Fibroblast of lung (primary cell): Measurements from ENCODE around the gene STK32B. TPM values are rescaled to one million over a fixed set of nuclear protein-coding genes. Genes with fewer than 3 reads are reported as not detected.
A peak's percentile ranks its signal among the peaks of the same experiment; 100 is the strongest.

ENCODE experiments used
- DNase-seq, 2 donors: peaks; one replicate each; pipeline versions ENCODE4 v3.0.0 to v3.0.0-alpha.2; 2010; ENCODE audit warnings: low read depth in 2 of 2
- H2AFZ ChIP-seq: 2 replicates; pipeline ENCODE4 v1.5.1; 2012; ENCODE audit warnings: low read length, control low read depth, inconsistent platforms
- H3K27ac ChIP-seq: 2 replicates; pipeline ENCODE4 v1.5.1; 2011; ENCODE audit warnings: low read length, control low read depth; ENCODE audit not compliant: insufficient read depth
- H3K27me3 ChIP-seq: 2 replicates; pipeline ENCODE4 v1.5.1; 2011; ENCODE audit warnings: mild to moderate bottlenecking, low read length; ENCODE audit not compliant: control insufficient read depth, insufficient read depth
- H3K36me3 ChIP-seq: 2 replicates; pipeline ENCODE4 v1.5.1; 2011; ENCODE audit warnings: low read length; ENCODE audit not compliant: control insufficient read depth, insufficient read depth
- H3K4me1 ChIP-seq: 2 replicates; pipeline ENCODE4 v1.5.1; 2011; ENCODE audit warnings: low read length; ENCODE audit not compliant: control insufficient read depth, insufficient read depth; ENCODE audit errors: extremely low read depth
- H3K4me2 ChIP-seq: 2 replicates; pipeline ENCODE4 v1.5.1; 2011; ENCODE audit warnings: low read length, control low read depth; ENCODE audit not compliant: insufficient read depth; ENCODE audit errors: extremely low read depth
- H3K4me3 ChIP-seq, 4 experiments: fragments of 200-600 bp in 1 of 4; sonication (generic) in 1 of 4; replicated peaks in 1 of 4; 2 replicates each; pipeline ENCODE4 v1.5.1; 2011 to 2016; ENCODE audit warnings: low read length in 4 of 4, low read depth in 3 of 4, mild to moderate bottlenecking in 3 of 4, control low read depth in 2 of 4, inconsistent platforms in 1 of 4, mixed read lengths in 1 of 4; ENCODE audit not compliant: insufficient read depth in 1 of 4; ENCODE audit errors: control extremely low read depth in 1 of 4
- H3K79me2 ChIP-seq: 2 replicates; pipeline ENCODE4 v1.5.1; 2012; ENCODE audit warnings: mild to moderate bottlenecking, low read length, inconsistent platforms; ENCODE audit not compliant: control insufficient read depth, insufficient read depth
- H3K9ac ChIP-seq: 2 replicates; pipeline ENCODE4 v1.5.1; 2011; ENCODE audit warnings: mild to moderate bottlenecking, low read length, control low read depth; ENCODE audit not compliant: insufficient read depth
- H3K9me3 ChIP-seq: 2 replicates; pipeline ENCODE4 v1.5.1; 2012; ENCODE audit warnings: low read depth, low read length; ENCODE audit not compliant: control insufficient read depth, insufficient read depth
- H4K20me1 ChIP-seq: 2 replicates; pipeline ENCODE4 v1.5.1; 2011; ENCODE audit warnings: low read length; ENCODE audit not compliant: control insufficient read depth, insufficient read depth; ENCODE audit errors: extremely low read depth
- CTCF ChIP-seq, 2 donors: IDR thresholded peaks in 1 of 2; conservative IDR thresholded peaks in 1 of 2; 1 replicate in 1 of 2; 2 replicates in 1 of 2; pipeline ENCODE4 v1.5.1; 2011 to 2012; ENCODE audit warnings: low read length in 2 of 2, control low read depth in 1 of 2, inconsistent platforms in 1 of 2, low read depth in 1 of 2, mild to moderate bottlenecking in 1 of 2
- EZH2 ChIP-seq: IDR thresholded peaks from 2 replicates; pipeline ENCODE4 v1.5.1; 2012; ENCODE audit warnings: low read length, control low read depth, mild to moderate bottlenecking; ENCODE audit errors: missing control alignments
- polyA plus RNA-seq, 2 donors: library from polyadenylated mRNA; depleted of rRNA in 1 of 2; stranded (reverse) in 1 of 2; unstranded in 1 of 2; fragments of >200 nt; gene quantifications; 2 replicates each; pipeline ENCODE4 v1.2.1, GENCODE V29; 2011 to 2012; ENCODE audit warnings: missing spikeins in 1 of 2
- total RNA-seq: library from RNA; depleted of rRNA; stranded (reverse); fragments of >200 nt; gene quantifications from 2 replicates; pipeline ENCODE4 v1.2.1, GENCODE V29; 2014

The STK32B gene
- total and polyA plus RNA-seq, 2 donors (not counting 1 experiment from before 2014, with no cell fraction given), result 0.50 to 1.4 TPM

GRCh38 chr4:5459236-5459635 is 408.0 kb downstream of the STK32B start:
- no peak overlapping the region for H3K9ac ChIP-seq
- no peak overlapping the region for H3K4me2 ChIP-seq
- no peaks in the 10 kb centered on the region for H4K20me1 ChIP-seq
- DNase-seq, result no peak
- no peaks in the 10 kb centered on the region for H3K36me3 ChIP-seq
- no peak overlapping the region for H3K4me3 ChIP-seq
- no peaks in the 10 kb centered on the region for H3K9me3 ChIP-seq
- no peak overlapping the region for H2AFZ ChIP-seq
- H3K4me1 ChIP-seq, result no peaks in the 10 kb centered on the region
- H3K79me2 ChIP-seq, result no peaks in the 10 kb centered on the region
- H3K27ac ChIP-seq, result no peak overlapping the region
- TF ChIP-seq CTCF (conservative IDR thresholded peaks at IDR 0.05 in 1 of 2, IDR thresholded peaks at IDR 0.05 in 1 of 2; ENCODE audit: low read depth in 1 of 2, low read length in 2 of 2) (no peak), EZH2 (no peak)
- no peaks in the 10 kb centered on the region for H3K27me3 ChIP-seq

DNA sequence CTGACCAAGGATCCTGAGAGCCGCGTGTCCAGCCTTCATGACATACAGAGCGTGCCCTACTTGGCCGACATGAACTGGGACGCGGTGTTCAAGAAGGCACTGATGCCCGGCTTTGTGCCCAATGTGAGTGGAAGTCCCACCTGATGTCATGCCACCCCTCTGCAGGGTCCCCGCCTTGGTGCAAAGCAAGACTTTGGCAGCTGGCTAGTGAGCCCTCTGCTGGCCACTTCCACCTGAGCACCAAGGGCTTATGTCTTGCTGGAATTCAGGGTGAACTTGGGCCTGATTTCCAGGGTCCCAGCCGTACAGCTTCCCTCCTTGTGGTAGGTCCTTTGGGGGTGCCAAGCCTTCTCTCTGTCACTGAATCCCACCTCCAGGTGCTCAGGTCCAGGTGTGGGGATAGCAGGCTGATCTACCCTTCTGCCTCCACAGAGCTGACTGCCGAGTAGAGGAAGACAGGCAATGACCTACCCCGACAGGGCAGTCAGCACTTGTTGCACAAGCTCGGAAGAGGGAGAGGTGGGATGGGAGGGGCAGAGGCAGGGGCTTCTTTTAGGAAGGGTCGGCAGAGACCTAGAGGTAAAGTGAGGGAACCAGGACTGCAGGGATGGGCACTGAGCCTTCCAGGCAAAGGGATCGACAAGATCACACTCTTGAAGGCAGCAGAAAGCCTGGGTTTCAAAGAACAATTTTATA is 409.0 kb downstream of the STK32B start:
- Histone ChIP-seq H3K27me3 (no peaks in the 10 kb centered on the region), H3K36me3 (no peaks in the 10 kb centered on the region), H3K4me3 (no peak overlapping the region), H3K9me3 (no peaks in the 10 kb centered on the region), H3K4me1 (no peaks in the 10 kb centered on the region), H3K27ac (no peak overlapping the region), H2AFZ (no peak overlapping the region), H3K79me2 (no peaks in the 10 kb centered on the region), H3K9ac (no peak overlapping the region), H4K20me1 (no peaks in the 10 kb centered on the region), H3K4me2 (no peak overlapping the region)
- TF ChIP-seq EZH2 (no peak), CTCF (conservative IDR thresholded peaks at IDR 0.05 in 1 of 2, IDR thresholded peaks at IDR 0.05 in 1 of 2; ENCODE audit: low read depth in 1 of 2, low read length in 2 of 2) (peak; percentile 33 to 51)
- DNase-seq, result peak; percentile 18 to 25

DNA sequence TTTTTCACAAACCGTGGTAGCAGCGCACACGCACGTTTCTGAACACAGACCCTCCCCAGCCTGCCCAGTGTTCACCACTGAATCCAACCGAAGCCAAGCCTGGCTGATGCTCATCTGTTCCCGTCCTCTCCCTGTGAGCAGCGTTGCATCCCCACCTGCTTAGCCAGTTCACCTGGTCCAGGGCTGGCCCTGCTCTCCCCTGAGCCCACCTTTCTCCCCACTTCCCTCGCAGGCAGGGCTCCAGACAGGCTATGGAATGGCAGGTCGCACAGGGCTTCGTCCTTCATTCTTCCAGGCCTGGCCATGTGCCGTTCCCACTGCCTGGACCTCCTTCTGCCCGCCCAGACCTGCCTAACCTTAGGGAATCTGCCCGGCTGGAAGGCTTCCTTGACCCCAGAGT is 410.2 kb downstream of the STK32B start:
- H2AFZ ChIP-seq, result no peak overlapping the region
- TF ChIP-seq EZH2, result no peak
- TF ChIP-seq CTCF (conservative IDR thresholded peaks at IDR 0.05 in 1 of 2, IDR thresholded peaks at IDR 0.05 in 1 of 2; ENCODE audit: low read depth in 1 of 2, low read length in 2 of 2), result no peak
- no peak for DNase-seq
- H3K4me3 ChIP-seq, result no peak overlapping the region
- no peaks in the 10 kb centered on the region for H3K79me2 ChIP-seq
- H3K9me3 ChIP-seq, result no peaks in the 10 kb centered on the region
- H3K36me3 ChIP-seq, result no peaks in the 10 kb centered on the region
- H3K9ac ChIP-seq, result no peak overlapping the region
- no peaks in the 10 kb centered on the region for H3K27me3 ChIP-seq
- H4K20me1 ChIP-seq, result no peaks in the 10 kb centered on the region
- no peak overlapping the region for H3K27ac ChIP-seq
- H3K4me2 ChIP-seq, result no peak overlapping the region
- no peaks in the 10 kb centered on the region for H3K4me1 ChIP-seq
